OCI-LY3 (cell line): ENCODE measurements around the gene EHBP1.

Experiments used
- H2AFZ ChIP-seq: fragments of 200-600, 300-600 bp; shearing (Covaris generic); 2 replicates; pipeline ENCODE4 v1.6.0; 2014; ENCODE audit warnings: antibody characterized with exemption, low read depth, low read length
- H3K27ac ChIP-seq: fragments of 200-600, 300-600 bp; sonication (generic); 2 replicates; pipeline ENCODE4 v1.5.1; 2014; ENCODE audit warnings: mild to moderate bottlenecking, low read length, moderate library complexity, mixed read lengths
- H3K27me3 ChIP-seq: fragments of 200-600, 300-600 bp; sonication (generic); 2 replicates; pipeline ENCODE4 v1.6.1; 2014; ENCODE audit warnings: low read depth, low read length, mixed read lengths
- H3K36me3 ChIP-seq: fragments of 200-600, 300-600 bp; sonication (generic); replicated peaks from 2 replicates; pipeline ENCODE3; 2014; ENCODE audit warnings: low read depth, low read length, mixed read lengths
- H3K4me1 ChIP-seq: fragments of 300-600, 200-600 bp; sonication (generic); 2 replicates; pipeline ENCODE4 v1.6.1; 2014; ENCODE audit warnings: low read length, mixed read lengths
- H3K4me2 ChIP-seq: fragments of 200-600, 300-600 bp; sonication (generic); 2 replicates; pipeline ENCODE4 v1.6.1; 2014; ENCODE audit warnings: low read length, mixed read lengths
- H3K4me3 ChIP-seq: fragments of 300-600, 200-600 bp; sonication (generic); 2 replicates; pipeline ENCODE4 v1.5.1; 2014; ENCODE audit warnings: antibody characterized with exemption, mild to moderate bottlenecking, low read length, moderate library complexity
- H3K79me2 ChIP-seq: fragments of 300-600, 200-600 bp; shearing (Covaris generic); 2 replicates; pipeline ENCODE4 v1.6.1; 2014; ENCODE audit warnings: mild to moderate bottlenecking, low read length, mixed read lengths
- H3K9ac ChIP-seq: fragments of 300-600, 200-600 bp; shearing (Covaris generic); 2 replicates; pipeline ENCODE4 v1.6.0; 2014; ENCODE audit warnings: mild to moderate bottlenecking, low read length, moderate library complexity
- H3K9me3 ChIP-seq: fragments of 200-600, 300-600 bp; shearing (Covaris generic); 2 replicates; pipeline ENCODE4 v1.6.1; 2014; ENCODE audit warnings: low read length, mixed read lengths; ENCODE audit not compliant: insufficient read depth
- H4K20me1 ChIP-seq: fragments of 200-600, 300-600 bp; sonication (generic); 2 replicates; pipeline ENCODE4 v1.6.1; 2016; ENCODE audit warnings: low read length, mixed read lengths; ENCODE audit not compliant: insufficient read depth
- EZH2phosphoT487 ChIP-seq: fragments of 200-600 bp; shearing (Covaris generic); IDR thresholded peaks from 2 replicates; pipeline ENCODE4 v1.6.1; 2018; ENCODE audit warnings: antibody characterized with exemption, mixed run types, low read depth
- TF ChIP-seq, protein P1 (sequence below): fragments of 200-600, 300-600 bp; sonication (generic); IDR thresholded peaks from 2 replicates; pipeline ENCODE4 v1.5.1; 2014; ENCODE audit warnings: antibody characterized with exemption, low read length, low read depth

The EHBP1 gene

DNA sequence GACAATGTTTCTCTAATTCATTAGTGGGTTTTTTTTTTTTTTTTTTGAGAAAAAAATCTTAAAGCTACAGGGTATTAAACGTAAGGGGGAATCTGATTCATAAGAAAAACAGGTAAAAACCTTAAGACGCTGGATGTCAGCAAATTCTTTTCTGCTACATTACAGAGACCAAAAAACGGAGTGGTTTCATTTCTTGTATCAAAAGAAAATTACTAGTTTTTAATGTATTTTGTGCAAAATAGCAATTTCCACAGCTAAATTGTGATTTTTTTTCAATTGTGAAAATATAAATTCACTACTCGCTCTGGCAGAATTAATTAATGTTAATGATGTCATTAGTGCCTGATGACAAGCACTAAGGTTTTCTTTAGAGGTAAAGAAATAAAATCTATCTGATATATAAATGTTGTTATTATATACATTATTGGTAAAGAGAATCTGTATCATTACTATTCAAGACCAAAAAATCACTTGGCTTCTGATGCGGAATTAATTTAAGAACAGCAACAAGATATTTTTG lies 355.0 kb downstream of the EHBP1 start:
- H3K27me3 ChIP-seq = no peaks in the 10 kb centered on the region
- no peak for TF ChIP-seq EZH2phosphoT487
- TF ChIP-seq, protein P1, sequence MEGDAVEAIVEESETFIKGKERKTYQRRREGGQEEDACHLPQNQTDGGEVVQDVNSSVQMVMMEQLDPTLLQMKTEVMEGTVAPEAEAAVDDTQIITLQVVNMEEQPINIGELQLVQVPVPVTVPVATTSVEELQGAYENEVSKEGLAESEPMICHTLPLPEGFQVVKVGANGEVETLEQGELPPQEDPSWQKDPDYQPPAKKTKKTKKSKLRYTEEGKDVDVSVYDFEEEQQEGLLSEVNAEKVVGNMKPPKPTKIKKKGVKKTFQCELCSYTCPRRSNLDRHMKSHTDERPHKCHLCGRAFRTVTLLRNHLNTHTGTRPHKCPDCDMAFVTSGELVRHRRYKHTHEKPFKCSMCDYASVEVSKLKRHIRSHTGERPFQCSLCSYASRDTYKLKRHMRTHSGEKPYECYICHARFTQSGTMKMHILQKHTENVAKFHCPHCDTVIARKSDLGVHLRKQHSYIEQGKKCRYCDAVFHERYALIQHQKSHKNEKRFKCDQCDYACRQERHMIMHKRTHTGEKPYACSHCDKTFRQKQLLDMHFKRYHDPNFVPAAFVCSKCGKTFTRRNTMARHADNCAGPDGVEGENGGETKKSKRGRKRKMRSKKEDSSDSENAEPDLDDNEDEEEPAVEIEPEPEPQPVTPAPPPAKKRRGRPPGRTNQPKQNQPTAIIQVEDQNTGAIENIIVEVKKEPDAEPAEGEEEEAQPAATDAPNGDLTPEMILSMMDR = no peak
- H4K20me1 ChIP-seq = no peaks in the 10 kb centered on the region
- H3K27ac ChIP-seq = no peak overlapping the region
- no peaks in the 10 kb centered on the region for H3K9me3 ChIP-seq
- peaks cover 13% of the 10 kb centered on the region for H3K36me3 ChIP-seq
- peak overlapping the region; percentile 51 for H3K4me2 ChIP-seq
- H3K79me2 ChIP-seq = no peaks in the 10 kb centered on the region
- H2AFZ ChIP-seq = peak overlapping the region; percentile 52; the same call in 1 of the 2 replicates
- no peaks in the 10 kb centered on the region for H3K4me1 ChIP-seq
- H3K4me3 ChIP-seq = peak overlapping the region; percentile 15
- no peak overlapping the region for H3K9ac ChIP-seq

DNA sequence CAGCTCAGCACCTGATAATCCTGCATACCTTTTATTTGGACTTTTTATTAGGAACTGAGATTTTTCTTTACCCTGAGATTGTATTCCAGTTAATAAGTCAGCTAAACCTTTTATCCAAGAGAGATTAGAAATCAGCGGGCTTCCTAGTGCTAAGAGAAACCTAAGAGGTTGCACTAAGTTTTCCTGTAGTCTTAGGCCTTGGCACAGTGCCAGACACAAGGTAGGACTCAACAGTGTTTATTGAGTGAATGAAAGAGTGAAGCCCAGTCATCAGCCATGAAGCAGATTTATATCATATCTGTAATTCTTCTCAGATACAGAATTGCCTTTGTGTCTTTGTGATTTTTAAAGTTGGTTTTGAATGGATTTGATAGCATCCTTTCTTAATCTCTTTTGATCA lies 358.7 kb downstream of the EHBP1 start:
- Histone ChIP-seq H3K4me3 (no peak overlapping the region), H3K79me2 (no peaks in the 10 kb centered on the region), H3K9ac (no peak overlapping the region), H3K36me3 (no peaks in the 10 kb centered on the region), H3K9me3 (no peaks in the 10 kb centered on the region), H3K4me2 (no peak overlapping the region), H4K20me1 (no peaks in the 10 kb centered on the region), H3K4me1 (no peaks in the 10 kb centered on the region), H3K27ac (no peak overlapping the region), H2AFZ (no peak overlapping the region), H3K27me3 (no peaks in the 10 kb centered on the region)
- TF ChIP-seq, protein P1 = no peak
- TF ChIP-seq EZH2phosphoT487 = no peak

DNA sequence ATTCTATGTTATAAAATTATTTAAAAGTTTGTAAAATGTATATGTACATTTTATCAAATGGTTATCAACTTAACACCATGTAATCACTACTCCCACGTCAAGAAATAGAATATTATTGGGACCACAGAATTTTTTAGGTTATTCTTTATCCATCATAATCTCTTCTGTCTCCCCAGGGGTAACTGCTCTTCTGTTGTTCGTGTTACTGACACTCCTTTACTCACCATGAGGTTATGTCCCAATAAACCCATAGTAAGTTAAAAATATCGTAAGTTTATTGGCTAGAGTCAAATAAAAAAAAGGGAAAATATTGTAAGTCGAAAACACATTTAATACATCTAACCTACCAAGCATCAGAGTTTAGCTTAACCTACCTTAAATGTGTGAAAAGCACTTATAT lies 359.1 kb downstream of the EHBP1 start:
- Histone ChIP-seq H3K4me1 (no peaks in the 10 kb centered on the region), H3K27ac (no peak overlapping the region), H4K20me1 (no peaks in the 10 kb centered on the region), H3K79me2 (no peaks in the 10 kb centered on the region), H2AFZ (no peak overlapping the region), H3K4me2 (no peak overlapping the region), H3K4me3 (no peak overlapping the region), H3K36me3 (no peaks in the 10 kb centered on the region), H3K27me3 (no peaks in the 10 kb centered on the region), H3K9me3 (no peaks in the 10 kb centered on the region), H3K9ac (no peak overlapping the region)
- no peak for TF ChIP-seq EZH2phosphoT487
- TF ChIP-seq, protein P1 = no peak

DNA sequence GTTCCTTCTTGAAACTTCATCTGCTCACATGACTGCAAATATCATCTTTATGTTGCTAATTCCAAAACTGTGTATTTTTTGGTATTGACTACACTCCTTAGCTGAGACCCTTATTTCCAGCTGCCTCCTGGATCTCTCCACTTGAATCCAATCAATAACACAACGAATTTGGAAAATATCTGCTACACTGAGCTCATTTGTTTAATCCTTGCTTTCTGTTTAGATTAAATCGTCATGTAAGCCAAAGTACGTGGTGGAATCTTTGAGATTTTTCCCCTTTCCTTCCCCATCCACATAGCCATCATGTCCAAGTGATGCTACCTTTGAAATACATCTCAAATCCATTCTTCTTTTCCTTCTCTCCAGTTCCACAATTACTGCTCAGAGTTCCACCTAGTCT lies 360.8 kb downstream of the EHBP1 start:
- H3K4me1 ChIP-seq = no peaks in the 10 kb centered on the region
- H3K27me3 ChIP-seq = no peaks in the 10 kb centered on the region
- no peaks in the 10 kb centered on the region for H4K20me1 ChIP-seq
- H3K4me2 ChIP-seq = no peak overlapping the region
- TF ChIP-seq EZH2phosphoT487 = no peak
- TF ChIP-seq, protein P1 = no peak
- H3K36me3 ChIP-seq = no peaks in the 10 kb centered on the region
- no peak overlapping the region for H3K9ac ChIP-seq
- H3K9me3 ChIP-seq = no peaks in the 10 kb centered on the region
- no peak overlapping the region for H2AFZ ChIP-seq
- no peak overlapping the region for H3K4me3 ChIP-seq
- no peak overlapping the region for H3K27ac ChIP-seq
- H3K79me2 ChIP-seq = no peaks in the 10 kb centered on the region
